SK-N-SH treated with all-trans-retinoic acid at 6 μM for 48 hours (cell line): ENCODE data around the gene ATP5F1D.

Source experiments
- ATAC-seq: fragments of 200-7000 bp; cut with Tn5 transposase; 3 replicates; pipeline ENCODE4 v1.9.1; 2020; ENCODE audit warnings: mild to moderate bottlenecking, moderate library complexity
- BACH2 ChIP-seq: fragments of 250-450 bp; sonication (Bioruptor Pico); IDR thresholded peaks from 2 replicates; pipeline ENCODE4 v1.9.0; 2021; ENCODE audit warnings: mild to moderate bottlenecking, borderline replicate concordance
- CSDC2 ChIP-seq: fragments of 250-450 bp; sonication (Bioruptor Pico); IDR thresholded peaks from 2 replicates; pipeline ENCODE4 v1.5.0; 2020; ENCODE audit warnings: mild to moderate bottlenecking, moderate library complexity
- ESRRG ChIP-seq: fragments of 250-450 bp; sonication (Bioruptor Pico); IDR thresholded peaks from 2 replicates; pipeline ENCODE4 v1.6.1; 2021; ENCODE audit warnings: mild to moderate bottlenecking
- GLIS3 ChIP-seq: fragments of 250-450 bp; sonication (Bioruptor Pico); IDR thresholded peaks from 2 replicates; pipeline ENCODE4 v1.5.0; 2020; ENCODE audit warnings: mild to moderate bottlenecking, moderate library complexity
- ISL1 ChIP-seq: fragments of 250-450 bp; sonication (Bioruptor Pico); IDR thresholded peaks from 2 replicates; pipeline ENCODE4 v2.1.2; 2022; ENCODE audit warnings: mild to moderate bottlenecking, moderate library complexity
- OSR1 ChIP-seq: fragments of 250-450 bp; sonication (Bioruptor Pico); IDR thresholded peaks from 2 replicates; pipeline ENCODE4 v1.8.0; 2022; ENCODE audit warnings: moderate library complexity, mild to moderate bottlenecking, inconsistent platforms
- PPARA ChIP-seq: fragments of 250-450 bp; sonication (Bioruptor Pico); IDR thresholded peaks from 2 replicates; pipeline ENCODE4 v1.5.0; 2020; ENCODE audit warnings: mild to moderate bottlenecking, borderline replicate concordance
- SNAI2 ChIP-seq: fragments of 250-450 bp; sonication (Bioruptor Pico); IDR thresholded peaks from 2 replicates; pipeline ENCODE4 v1.5.0; 2020; ENCODE audit warnings: mild to moderate bottlenecking, moderate library complexity
- TCF4 ChIP-seq: fragments of 250-450 bp; sonication (Bioruptor Pico); IDR thresholded peaks from 2 replicates; pipeline ENCODE4 v1.8.0; 2021; ENCODE audit warnings: mild to moderate bottlenecking, moderate library complexity, borderline replicate concordance
- TOX ChIP-seq: fragments of 250-450 bp; sonication (Bioruptor Pico); IDR thresholded peaks from 2 replicates; pipeline ENCODE4 v1.8.0; 2021; ENCODE audit warnings: mild to moderate bottlenecking, moderate library complexity, borderline replicate concordance
- ZC3H10 ChIP-seq: fragments of 250-450 bp; sonication (Bioruptor Pico); IDR thresholded peaks from 2 replicates; pipeline ENCODE4 v1.5.1; 2021; ENCODE audit warnings: mild to moderate bottlenecking, moderate library complexity
- ZFP3 ChIP-seq: fragments of 250-450 bp; sonication (Bioruptor Pico); IDR thresholded peaks from 2 replicates; pipeline ENCODE4 v1.5.0; 2020; ENCODE audit warnings: mild to moderate bottlenecking, moderate library complexity
- ZNF565 ChIP-seq: fragments of 450-650 bp; formaldehyde crosslinking; conservative IDR thresholded peaks from 2 replicates; pipeline ENCODE4 v1.5.0; 2020; ENCODE audit warnings: low read depth, mild to moderate bottlenecking, moderate library complexity
- ZNF70 ChIP-seq: fragments of 450-650 bp; formaldehyde crosslinking; IDR thresholded peaks from 2 replicates; pipeline ENCODE4 v1.5.0; 2020; ENCODE audit warnings: mild to moderate bottlenecking, moderate library complexity
- ZNF8 ChIP-seq: fragments of 450-650 bp; formaldehyde crosslinking; IDR thresholded peaks from 2 replicates; pipeline ENCODE4 v1.5.0; 2020; ENCODE audit warnings: mild to moderate bottlenecking, moderate library complexity
- TF ChIP-seq, protein P1 (sequence below): fragments of 250-450 bp; sonication (Bioruptor Pico); IDR thresholded peaks from 2 replicates; pipeline ENCODE4 v1.5.0; 2020; ENCODE audit warnings: mild to moderate bottlenecking, moderate library complexity
- TF ChIP-seq, protein P2 (sequence below): fragments of 250-450 bp; sonication (Bioruptor Pico); IDR thresholded peaks from 2 replicates; pipeline ENCODE4 v1.8.0; 2020; ENCODE audit warnings: mild to moderate bottlenecking, moderate library complexity, borderline replicate concordance
- TF ChIP-seq, protein P3 (sequence below): fragments of 250-450 bp; sonication (Bioruptor Pico); IDR thresholded peaks from 2 replicates; pipeline ENCODE4 v1.5.1; 2021; ENCODE audit warnings: mild to moderate bottlenecking, moderate library complexity
- TF ChIP-seq, protein P4 (sequence below): fragments of 250-450 bp; sonication (Bioruptor Pico); IDR thresholded peaks from 2 replicates; pipeline ENCODE4 v1.5.1; 2020; ENCODE audit warnings: low read depth, mild to moderate bottlenecking, moderate library complexity

Gene ATP5F1D

DNA sequence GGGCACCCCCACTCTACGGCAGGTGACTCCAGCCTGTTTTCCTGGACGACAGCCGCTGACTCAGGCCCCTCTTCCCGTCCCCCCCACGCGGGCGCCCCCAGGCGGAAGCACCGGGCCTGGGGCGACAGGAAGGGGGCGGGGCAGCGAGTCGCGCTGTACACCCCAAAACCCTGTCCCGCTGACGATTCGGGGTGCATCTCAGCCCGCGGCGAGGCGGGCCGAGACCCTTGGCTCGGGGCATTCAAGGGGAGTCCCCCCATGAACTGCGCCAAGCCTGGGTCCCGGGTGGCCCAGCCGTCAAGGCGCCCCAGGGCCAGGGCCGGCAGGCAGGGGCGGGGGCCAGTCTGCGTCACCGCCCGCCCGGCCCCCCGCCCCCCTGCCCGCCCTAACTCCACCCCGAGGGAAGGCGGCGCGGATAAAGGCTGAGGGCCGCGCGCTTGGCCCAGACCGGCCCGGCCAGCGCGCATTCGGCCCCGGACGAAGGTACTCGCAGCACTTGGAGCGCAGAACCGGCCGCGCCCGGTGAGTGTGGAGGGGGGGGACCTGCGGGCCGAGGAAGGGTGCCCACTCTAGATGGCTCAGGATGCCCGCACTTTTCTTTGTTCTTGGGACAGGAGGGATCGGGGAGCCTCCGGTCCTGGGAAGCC lies 6.7 kb downstream of the ATP5F1D start, which contains the start of gene MIDN:
TSS of gene MIDN (plus strand) at position 445 of the 647 bp plus-strand sequence. CDS start 1,714 bp downstream, outside the sequence.
- peak; percentile 49 for ATAC-seq
- no peak for TF ChIP-seq TCF4 (CRISPR knock-in tag)
- TF ChIP-seq GLIS3 (CRISPR knock-in tag): 0 out of 2 replicates have a peak, but pooled peaks have one; percentile 39
- TF ChIP-seq, protein P1, sequence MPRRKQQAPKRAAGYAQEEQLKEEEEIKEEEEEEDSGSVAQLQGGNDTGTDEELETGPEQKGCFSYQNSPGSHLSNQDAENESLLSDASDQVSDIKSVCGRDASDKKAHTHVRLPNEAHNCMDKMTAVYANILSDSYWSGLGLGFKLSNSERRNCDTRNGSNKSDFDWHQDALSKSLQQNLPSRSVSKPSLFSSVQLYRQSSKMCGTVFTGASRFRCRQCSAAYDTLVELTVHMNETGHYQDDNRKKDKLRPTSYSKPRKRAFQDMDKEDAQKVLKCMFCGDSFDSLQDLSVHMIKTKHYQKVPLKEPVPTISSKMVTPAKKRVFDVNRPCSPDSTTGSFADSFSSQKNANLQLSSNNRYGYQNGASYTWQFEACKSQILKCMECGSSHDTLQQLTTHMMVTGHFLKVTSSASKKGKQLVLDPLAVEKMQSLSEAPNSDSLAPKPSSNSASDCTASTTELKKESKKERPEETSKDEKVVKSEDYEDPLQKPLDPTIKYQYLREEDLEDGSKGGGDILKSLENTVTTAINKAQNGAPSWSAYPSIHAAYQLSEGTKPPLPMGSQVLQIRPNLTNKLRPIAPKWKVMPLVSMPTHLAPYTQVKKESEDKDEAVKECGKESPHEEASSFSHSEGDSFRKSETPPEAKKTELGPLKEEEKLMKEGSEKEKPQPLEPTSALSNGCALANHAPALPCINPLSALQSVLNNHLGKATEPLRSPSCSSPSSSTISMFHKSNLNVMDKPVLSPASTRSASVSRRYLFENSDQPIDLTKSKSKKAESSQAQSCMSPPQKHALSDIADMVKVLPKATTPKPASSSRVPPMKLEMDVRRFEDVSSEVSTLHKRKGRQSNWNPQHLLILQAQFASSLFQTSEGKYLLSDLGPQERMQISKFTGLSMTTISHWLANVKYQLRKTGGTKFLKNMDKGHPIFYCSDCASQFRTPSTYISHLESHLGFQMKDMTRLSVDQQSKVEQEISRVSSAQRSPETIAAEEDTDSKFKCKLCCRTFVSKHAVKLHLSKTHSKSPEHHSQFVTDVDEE: no peak
- TF ChIP-seq, protein P2, sequence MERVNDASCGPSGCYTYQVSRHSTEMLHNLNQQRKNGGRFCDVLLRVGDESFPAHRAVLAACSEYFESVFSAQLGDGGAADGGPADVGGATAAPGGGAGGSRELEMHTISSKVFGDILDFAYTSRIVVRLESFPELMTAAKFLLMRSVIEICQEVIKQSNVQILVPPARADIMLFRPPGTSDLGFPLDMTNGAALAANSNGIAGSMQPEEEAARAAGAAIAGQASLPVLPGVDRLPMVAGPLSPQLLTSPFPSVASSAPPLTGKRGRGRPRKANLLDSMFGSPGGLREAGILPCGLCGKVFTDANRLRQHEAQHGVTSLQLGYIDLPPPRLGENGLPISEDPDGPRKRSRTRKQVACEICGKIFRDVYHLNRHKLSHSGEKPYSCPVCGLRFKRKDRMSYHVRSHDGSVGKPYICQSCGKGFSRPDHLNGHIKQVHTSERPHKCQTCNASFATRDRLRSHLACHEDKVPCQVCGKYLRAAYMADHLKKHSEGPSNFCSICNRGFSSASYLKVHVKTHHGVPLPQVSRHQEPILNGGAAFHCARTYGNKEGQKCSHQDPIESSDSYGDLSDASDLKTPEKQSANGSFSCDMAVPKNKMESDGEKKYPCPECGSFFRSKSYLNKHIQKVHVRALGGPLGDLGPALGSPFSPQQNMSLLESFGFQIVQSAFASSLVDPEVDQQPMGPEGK: peak; percentile 88; the same call in 1 of the 2 replicates
- no peak for TF ChIP-seq SNAI2

DNA sequence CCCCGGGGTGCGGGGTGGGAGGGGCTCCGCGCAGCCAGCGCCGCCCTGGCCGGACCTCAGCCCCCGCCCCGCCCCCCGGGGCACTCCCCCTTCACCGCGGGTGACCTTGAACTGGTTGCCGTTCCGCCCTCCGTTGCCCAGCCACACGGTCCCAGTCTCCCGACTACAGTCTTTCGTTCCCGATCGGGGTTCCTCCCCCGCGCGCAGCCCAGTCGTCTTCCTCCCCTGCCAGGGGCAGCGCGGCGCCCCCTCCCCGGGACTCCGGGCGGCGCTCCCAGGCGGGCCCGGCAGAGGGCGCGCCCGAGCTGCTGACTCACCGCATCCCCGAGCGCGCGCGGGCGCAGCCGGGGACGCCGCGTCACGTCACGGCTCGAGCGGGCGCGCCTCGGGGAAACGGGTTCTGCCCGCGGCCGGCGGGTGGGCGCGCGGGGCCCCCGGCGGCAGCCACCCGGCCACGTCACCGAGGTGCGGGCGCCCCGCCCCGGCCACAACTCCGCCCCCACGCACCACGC lies 7.3 kb downstream of the ATP5F1D start:
- TF ChIP-seq, protein P1: 0 out of 2 replicates have a peak, but pooled peaks have one; percentile 41
- TF ChIP-seq ESRRG (peak; percentile 45), TOX (CRISPR knock-in tag) (no peak), ZC3H10 (CRISPR knock-in tag) (peak; percentile 76), BACH2 (CRISPR knock-in tag) (no peak; the same call in 1 of the 2 replicates), ISL1 (CRISPR knock-in tag) (no peak)
- TF ChIP-seq, protein P2: no peak
- ATAC-seq: peak; percentile 25

DNA sequence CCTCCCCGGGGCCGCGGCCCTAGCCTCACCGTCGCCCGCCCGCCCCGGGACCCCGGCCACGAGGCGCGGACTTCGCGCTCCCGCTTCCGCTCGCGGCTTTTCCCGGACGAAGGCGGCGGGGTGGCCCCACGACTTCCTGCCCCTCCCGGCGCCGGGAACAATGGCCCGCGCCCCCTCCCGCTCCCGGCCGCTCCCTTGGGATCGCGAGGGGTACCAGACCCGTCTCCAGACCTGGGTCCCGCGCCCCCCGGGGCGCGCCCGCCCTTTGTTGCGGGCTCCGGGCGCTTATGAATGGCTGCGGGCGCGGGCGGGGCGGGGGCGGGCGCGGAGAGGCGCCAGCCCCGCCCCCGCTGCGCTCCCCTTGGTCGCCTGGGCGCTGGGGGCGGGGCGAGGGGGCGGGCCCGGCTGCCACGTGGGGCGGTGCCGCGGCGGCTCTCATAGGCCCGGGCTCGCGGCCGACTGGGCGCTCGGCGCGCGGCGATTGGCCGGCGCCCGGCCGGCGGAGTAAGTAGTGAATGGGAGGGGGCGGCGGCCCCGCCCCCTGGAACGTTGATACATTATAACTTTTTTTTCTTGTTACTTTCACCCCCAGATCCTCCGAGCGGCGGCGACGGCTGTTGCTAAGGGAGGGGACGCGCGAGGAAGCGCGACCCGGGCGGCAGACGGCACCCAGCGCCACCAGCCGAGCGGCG lies 7.9 kb downstream of the ATP5F1D start:
- ATAC-seq: peak; percentile 4
- TF ChIP-seq ZNF565 (CRISPR knock-in tag) (0 out of 2 replicates have a peak, but pooled peaks have one; percentile 27), ZNF8 (CRISPR knock-in tag) (0 out of 2 replicates have a peak, but pooled peaks have one; percentile 36), CSDC2 (CRISPR knock-in tag) (no peak), GLIS3 (CRISPR knock-in tag) (no peak), OSR1 (no peak), BACH2 (CRISPR knock-in tag) (no peak), ZC3H10 (CRISPR knock-in tag) (no peak), PPARA (CRISPR knock-in tag) (no peak), ESRRG (no peak), ZFP3 (no peak), SNAI2 (no peak), TCF4 (CRISPR knock-in tag) (no peak), ISL1 (CRISPR knock-in tag) (no peak), TOX (CRISPR knock-in tag) (no peak), ZNF70 (CRISPR knock-in tag) (peak; percentile 32; the same call in 1 of the 2 replicates)
- TF ChIP-seq, protein P1: no peak
- TF ChIP-seq, protein P3, sequence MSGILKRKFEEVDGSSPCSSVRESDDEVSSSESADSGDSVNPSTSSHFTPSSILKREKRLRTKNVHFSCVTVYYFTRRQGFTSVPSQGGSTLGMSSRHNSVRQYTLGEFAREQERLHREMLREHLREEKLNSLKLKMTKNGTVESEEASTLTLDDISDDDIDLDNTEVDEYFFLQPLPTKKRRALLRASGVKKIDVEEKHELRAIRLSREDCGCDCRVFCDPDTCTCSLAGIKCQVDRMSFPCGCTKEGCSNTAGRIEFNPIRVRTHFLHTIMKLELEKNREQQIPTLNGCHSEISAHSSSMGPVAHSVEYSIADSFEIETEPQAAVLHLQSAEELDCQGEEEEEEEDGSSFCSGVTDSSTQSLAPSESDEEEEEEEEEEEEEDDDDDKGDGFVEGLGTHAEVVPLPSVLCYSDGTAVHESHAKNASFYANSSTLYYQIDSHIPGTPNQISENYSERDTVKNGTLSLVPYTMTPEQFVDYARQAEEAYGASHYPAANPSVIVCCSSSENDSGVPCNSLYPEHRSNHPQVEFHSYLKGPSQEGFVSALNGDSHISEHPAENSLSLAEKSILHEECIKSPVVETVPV (CRISPR knock-in tag): no peak
- TF ChIP-seq, protein P4, sequence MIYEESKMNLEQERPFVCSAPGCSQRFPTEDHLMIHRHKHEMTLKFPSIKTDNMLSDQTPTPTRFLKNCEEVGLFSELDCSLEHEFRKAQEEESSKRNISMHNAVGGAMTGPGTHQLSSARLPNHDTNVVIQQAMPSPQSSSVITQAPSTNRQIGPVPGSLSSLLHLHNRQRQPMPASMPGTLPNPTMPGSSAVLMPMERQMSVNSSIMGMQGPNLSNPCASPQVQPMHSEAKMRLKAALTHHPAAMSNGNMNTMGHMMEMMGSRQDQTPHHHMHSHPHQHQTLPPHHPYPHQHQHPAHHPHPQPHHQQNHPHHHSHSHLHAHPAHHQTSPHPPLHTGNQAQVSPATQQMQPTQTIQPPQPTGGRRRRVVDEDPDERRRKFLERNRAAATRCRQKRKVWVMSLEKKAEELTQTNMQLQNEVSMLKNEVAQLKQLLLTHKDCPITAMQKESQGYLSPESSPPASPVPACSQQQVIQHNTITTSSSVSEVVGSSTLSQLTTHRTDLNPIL: no peak
